HG02870 (cell line): Measurements from ENCODE around the gene ANXA10.

Source experiments
- ATAC-seq: cut with Tn5 transposase; IDR thresholded peaks from one replicate; pipeline ENCODE4 v1.9.1; 2021; ENCODE audit warnings: mild to moderate bottlenecking, moderate library complexity; ENCODE audit not compliant: unreplicated experiment

The ANXA10 gene

DNA sequence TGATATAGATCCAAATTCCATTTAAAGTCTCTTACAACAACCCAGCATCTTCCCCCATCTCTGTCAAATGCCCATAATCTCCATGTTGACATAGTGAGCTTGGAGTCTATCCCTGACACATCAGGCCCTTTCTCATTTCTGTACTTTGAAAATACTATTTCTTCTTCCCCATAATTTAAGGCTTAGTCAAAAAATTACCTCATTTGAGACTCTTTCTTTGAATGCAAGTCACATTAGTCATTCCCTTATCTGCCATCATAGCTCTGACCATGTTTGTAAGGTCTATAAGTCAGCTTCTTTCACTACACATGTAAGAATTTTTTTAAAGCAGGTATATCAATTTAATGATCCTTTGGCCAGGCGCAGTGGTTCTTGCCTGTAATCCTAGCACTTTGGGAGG, 126.3 kb downstream of the ANXA10 start:
- ATAC-seq: no peak

DNA sequence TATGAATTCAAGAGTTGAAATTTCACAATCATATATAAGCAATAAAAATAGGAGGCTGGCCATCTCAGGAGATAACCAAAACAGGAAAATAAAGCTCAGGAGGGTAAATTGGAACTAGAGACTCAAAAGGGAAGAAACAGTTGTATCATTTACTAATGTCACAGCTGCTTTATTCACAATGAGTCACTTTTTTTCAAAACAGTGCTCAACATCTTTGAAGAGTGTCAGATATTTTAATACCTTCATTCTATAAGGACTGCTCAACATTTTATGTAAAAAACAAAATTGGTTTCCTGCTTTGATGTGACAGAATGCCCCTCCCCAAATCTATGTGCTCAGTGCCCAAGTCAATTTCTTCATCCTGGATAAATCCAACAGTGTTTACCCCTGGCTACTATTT, 128.6 kb downstream of the ANXA10 start:
- ATAC-seq: no peak

DNA sequence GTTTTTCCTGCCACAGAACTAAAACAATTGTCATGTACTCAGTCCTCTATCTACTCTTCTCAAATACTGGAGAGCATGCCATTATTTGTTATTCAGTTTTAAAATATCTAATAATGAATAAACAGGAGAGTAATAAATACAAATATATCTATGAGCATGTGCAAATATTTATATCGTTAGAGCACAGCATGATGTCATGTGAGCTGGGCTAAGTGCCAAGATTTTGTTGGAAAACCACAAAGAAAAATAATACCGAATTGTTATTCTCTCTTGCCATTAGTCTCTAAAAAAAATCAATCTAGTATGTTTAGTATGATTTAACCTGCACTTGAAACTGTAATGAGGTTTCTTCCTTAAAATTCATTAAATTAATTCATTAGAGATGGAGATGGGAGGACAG, 129.0 kb downstream of the ANXA10 start:
- ATAC-seq: no peak
